GM12891 (cell line): ENCODE data around the gene GPS2.

ENCODE experiments used
- DNase-seq: peaks from one replicate; pipeline ENCODE4 v3.0.0; 2011; ENCODE audit warnings: low spot score; ENCODE audit not compliant: insufficient read length
- FAIRE-seq: peaks from 2 replicates; lab custom pipeline; 2011; peaks lifted over from hg19 to GRCh38; lab: Jason Lieb, UNC
- PAX5 ChIP-seq: IDR thresholded peaks from 2 replicates; pipeline ENCODE4 v1.6.1; 2011; ENCODE audit warnings: low read length, moderate library complexity, mild to moderate bottlenecking; ENCODE audit not compliant: insufficient read depth, severe bottlenecking
- POLR2A ChIP-seq: IDR thresholded peaks from 2 replicates; pipeline ENCODE4 v1.6.1; 2011; ENCODE audit warnings: low read depth, low read length, control low read depth
- POLR2AphosphoS5 ChIP-seq: IDR thresholded peaks from 2 replicates; pipeline ENCODE4 v1.6.1; 2011; ENCODE audit warnings: low read depth, low read length, control low read depth
- POU2F2 ChIP-seq: IDR thresholded peaks from 2 replicates; pipeline ENCODE4 v1.6.1; 2011; ENCODE audit warnings: low read depth, mild to moderate bottlenecking, control low read depth, low read length, moderate library complexity
- SPI1 ChIP-seq: IDR thresholded peaks from 2 replicates; pipeline ENCODE4 v1.6.1; 2011; ENCODE audit warnings: low read depth, low read length, control low read depth
- TAF1 ChIP-seq: IDR thresholded peaks from 2 replicates; pipeline ENCODE4 v1.6.1; 2011; ENCODE audit warnings: low read depth, low read length, control low read depth

Gene GPS2

DNA sequence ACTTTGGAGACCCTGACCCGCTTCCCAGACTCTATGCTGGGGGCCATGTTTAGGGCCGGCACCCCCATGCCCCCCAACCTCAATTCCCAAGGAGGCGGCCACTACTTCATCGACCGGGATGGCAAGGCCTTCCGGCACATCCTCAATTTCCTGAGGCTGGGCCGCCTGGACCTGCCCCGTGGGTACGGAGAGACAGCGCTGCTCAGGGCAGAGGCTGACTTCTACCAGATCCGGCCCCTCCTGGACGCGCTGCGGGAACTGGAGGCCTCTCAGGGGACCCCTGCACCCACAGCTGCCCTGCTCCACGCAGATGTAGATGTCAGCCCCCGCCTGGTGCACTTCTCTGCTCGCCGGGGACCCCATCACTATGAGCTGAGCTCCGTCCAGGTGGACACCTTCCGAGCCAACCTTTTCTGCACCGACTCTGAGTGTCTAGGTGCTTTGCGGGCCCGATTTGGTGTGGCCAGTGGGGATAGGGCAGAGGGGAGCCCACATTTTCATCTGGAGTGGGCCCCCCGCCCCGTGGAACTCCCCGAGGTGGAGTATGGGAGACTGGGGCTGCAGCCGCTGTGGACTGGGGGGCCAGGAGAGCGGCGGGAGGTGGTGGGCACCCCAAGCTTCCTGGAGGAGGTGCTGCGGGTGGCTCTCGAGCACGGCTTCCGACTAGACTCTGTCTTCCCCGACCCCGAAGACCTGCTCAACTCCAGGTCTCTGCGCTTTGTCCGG, 37.9 kb upstream of the GPS2 start:
- DNase-seq (no peak), FAIRE-seq (no peak)
- no peak for TF ChIP-seq POLR2A
- no peak for TF ChIP-seq POU2F2

DNA sequence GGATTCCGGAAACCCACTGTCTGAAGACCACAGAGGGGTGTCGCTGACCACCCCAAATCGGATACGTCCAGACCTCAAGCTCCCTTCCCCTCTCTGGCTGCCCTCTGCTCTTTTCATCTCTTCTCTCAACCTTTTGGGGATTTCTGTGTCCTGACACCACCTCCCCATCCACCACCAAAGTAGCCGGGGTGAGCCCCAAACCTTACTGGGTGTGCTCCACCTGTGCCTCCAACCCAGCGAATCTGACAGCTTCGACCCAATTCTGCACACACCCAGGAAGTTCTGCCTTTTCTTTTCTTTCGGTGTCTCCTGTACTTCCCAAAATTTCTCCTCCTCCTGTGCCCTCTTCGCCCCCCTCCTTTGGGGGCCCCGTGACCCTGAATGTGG, 37.3 kb upstream of the GPS2 start:
- TF ChIP-seq TAF1 (no peak), PAX5 (no peak), POLR2A (no peak), POLR2AphosphoS5 (no peak), POU2F2 (no peak), SPI1 (no peak)
- no peak for FAIRE-seq
- no peak for DNase-seq

DNA sequence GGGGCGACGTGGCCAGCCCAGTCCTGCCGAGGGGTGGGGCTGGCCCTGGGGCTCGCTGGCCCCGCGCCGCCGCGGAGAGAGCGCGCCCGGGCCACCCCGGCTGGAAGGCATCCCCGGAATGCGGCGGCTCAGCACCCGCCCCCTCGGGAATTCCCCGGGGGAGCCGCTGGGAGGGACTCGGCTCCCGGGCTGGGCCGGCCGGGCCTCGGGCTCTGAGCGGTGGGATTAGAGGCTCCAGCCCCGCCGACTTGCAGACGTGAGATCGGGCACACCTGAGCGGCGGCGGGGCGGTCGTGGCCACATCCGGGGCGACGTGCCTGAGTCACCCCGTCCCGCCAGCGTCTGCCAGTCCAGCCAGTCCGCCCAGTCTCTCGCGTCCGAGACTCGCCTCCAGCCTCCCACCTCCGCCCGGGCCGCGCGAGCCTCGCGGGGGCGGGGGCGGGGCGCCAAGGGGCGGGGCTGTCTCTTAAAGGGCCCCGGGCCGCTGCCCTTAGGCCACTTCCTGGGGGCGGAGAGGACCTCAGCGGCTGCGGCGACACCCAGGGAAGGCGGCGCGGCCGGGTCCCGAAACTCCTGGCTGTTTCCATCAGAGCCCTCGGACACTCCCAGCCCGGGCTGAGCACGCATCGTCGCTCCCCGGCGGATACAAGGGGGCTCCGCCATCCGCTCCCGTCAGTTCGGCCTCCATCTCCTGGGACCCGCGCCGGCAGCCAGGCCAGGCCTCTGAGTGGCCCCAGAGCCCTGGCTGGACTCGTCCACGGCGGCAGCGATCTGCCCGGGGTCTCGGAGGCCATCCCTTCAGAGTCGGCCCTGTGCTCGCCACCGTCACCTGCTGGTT, 36.7 kb upstream of the GPS2 start, which contains the start of gene KCTD11:
KCTD11 (plus strand) TSS at position 498 of the 838 bp plus-strand sequence.
- FAIRE-seq (peak; percentile 91), DNase-seq (peak; percentile 90)
- TF ChIP-seq POU2F2 (no peak), TAF1 (peak; percentile 29; the same call in 1 of the 2 replicates), SPI1 (no peak), PAX5 (peak; percentile 14), POLR2AphosphoS5 (0 out of 2 replicates have a peak, but pooled peaks have one; percentile 7), POLR2A (no peak)

DNA sequence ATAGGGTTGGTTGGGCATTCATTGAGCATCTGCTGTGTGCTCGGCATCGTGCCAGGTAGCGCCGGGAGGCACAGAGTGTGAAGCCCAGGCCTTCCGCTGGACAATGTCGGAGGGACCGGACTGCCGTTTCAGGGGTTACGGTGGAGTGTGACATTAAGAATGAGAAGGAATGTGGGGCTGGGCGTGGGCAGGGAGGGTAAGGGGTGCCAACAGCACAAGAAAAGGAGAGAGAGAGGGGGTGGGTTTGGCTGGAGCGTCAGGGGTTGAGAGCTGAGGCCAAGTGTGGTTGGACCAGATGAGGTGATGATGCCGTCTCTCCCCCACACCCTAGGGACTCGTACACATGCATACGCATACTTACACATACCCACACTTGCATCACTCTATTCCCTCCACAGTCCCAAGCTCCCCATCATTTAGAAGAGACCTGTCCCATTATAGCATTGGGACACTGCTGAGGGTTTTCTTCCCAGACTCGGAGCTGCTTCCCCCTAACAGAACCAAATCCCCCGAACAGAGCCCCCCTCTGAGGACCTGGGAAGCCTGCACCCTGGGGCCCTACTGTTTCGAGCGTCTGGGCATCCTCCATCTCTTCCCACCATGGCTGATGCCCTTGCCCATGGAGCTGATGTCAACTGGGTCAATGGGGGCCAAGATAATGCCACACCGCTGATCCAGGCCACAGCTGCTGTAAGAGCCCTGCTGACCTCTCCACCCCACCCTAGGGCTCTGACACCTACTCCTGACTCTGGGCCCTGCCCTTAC, 33.5 kb upstream of the GPS2 start:
- no peak for TF ChIP-seq POLR2AphosphoS5
- no peak for DNase-seq
- no peak for FAIRE-seq

- TF ChIP-seq PAX5: no peak
- TF ChIP-seq TAF1: no peak
- FAIRE-seq (no peak), DNase-seq (no peak)
These were observed 32.7 kb upstream of the GPS2 start for GRCh38 chr17:7347630-7348477.

DNA sequence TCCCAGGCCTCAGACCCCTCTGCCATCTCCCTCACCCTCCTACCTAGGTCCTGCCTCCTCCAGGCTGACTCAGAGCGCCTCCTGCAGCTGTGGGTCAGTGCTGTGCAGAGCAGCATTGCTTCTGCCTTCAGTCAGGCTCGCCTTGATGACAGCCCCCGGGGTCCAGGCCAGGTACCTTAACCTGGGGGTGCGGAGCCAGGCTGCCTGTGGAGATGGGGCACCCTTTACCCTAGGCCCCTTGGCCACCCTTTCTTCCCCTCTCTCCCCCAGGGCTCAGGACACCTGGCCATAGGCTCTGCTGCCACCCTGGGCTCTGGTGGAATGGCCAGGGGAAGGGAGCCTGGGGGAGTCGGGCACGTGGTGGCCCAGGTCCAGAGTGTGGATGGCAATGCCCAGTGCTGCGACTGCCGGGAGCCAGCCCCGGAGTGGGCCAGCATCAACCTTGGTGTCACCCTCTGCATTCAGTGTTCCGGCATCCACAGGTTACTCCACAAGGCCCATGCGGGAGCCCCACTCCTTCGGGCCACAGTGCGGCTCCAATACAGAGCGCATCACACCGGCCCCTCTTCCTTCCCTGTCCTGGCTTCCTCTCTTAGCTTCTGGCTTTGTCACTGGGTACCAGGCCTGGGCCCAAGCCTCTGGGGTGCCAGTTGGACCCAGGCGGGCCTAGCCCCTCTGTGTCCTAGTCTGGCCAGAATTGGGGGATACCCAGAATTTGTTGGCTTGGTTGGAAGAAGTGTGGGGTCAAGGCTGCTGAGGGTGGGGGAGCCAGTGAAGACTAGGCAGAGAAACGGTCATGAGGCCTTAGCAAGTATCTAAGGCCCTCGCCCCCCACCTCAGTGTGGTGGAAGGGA, 31.8 kb upstream of the GPS2 start:
- FAIRE-seq: no peak
- DNase-seq: no peak
- TF ChIP-seq POU2F2: no peak
- TF ChIP-seq POLR2AphosphoS5: no peak
- TF ChIP-seq TAF1: no peak
- no peak for TF ChIP-seq SPI1
- TF ChIP-seq POLR2A: no peak
- no peak for TF ChIP-seq PAX5

DNA sequence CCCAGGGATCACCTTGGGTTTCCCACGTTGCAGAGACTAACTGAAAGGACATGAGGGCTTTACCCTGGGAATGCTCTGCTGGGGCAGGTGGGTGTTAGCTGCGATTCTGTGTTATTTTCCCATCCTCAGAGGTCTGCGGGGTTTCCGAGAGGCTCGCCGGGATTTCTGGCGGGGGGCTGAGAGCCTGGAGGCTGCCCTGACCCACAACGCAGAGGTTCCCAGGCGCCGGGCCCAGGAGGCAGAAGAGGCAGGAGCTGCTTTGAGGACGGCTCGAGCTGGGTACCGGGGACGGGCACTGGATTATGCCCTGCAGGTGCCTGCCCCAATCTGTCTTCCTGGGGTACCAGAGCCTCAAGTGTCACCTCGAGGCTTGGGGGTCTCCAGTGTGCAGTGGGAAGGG, 28.1 kb upstream of the GPS2 start:
- TF ChIP-seq TAF1 (no peak), POLR2AphosphoS5 (no peak), POLR2A (no peak), SPI1 (no peak), POU2F2 (no peak), PAX5 (no peak)
- FAIRE-seq (no peak), DNase-seq (no peak)

- no peak for DNase-seq
- no peak for TF ChIP-seq PAX5
- no peak for TF ChIP-seq POLR2A
- TF ChIP-seq TAF1: no peak
- no peak for TF ChIP-seq POLR2AphosphoS5
- TF ChIP-seq POU2F2: no peak
- TF ChIP-seq SPI1: no peak
- no peak for FAIRE-seq
These were observed 26.7 kb upstream of the GPS2 start for GRCh38 chr17:7341842-7342241.
